Measurements from ENCODE around the gene G3BP1.

The G3BP1 gene

DNA sequence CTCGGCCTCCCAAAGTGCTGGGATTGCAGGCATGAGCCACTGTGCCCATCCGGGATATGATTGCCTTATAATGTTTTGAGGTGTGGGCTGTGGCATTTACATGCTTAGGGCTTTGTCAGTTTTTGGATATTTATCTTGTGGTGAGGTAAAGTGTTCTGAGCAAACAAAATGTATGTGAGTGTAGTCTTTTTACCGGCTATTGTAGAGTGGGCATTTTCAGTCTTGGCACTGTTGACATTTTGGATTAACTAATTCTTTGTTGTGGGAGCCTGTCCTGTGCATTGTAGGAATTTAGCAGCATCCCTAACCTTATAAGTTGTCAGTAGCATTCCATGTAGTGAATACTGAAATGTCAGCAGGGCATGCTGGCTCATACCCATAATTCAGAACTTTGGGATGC, 21.6 kb downstream of the G3BP1 start:
- in situ Hi-C loops (cut with MboI; ENCODE audit: low sequenced_read_pairs), result no loop called here

DNA sequence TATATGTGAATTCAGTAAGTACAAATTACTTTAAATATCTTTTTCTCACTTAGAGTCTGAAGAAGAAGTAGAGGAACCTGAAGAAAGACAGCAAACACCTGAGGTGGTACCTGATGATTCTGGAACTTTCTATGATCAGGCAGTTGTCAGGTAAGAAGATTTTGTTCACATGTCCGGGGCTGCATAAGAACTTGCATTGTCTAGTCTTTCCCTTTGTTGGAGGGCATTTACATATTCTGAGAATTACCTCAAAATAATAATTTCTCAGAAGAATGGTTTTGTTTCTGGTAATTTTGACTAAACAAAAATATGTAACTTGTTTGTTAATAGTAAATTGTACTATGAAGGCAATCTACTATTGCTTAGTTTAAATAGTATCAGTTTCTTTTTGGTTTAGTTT, 23.7 kb downstream of the G3BP1 start:
- in situ Hi-C loops (cut with MboI; ENCODE audit: low sequenced_read_pairs), result no loop called here

DNA sequence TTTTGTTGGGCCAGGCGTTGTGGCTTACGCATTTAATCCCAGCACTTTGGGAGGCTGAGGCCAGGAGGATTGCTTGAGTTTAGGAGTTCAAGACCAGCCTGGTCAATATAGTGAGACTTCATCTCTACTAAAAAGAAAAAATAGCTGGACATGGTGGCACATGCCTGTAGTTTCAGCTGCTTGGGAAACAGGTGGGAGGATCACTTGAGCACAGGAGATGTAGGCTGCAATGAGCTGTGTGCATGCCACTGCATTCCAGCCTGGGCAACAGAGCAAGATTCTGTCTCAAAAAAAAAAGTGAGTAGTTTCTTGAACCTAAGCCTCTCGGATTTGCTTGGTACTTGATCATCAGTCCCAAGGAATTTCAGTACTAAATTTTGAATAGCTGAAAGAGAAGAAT, 26.9 kb downstream of the G3BP1 start:
- in situ Hi-C loops (cut with MboI; ENCODE audit: low sequenced_read_pairs), result no loop called here

DNA sequence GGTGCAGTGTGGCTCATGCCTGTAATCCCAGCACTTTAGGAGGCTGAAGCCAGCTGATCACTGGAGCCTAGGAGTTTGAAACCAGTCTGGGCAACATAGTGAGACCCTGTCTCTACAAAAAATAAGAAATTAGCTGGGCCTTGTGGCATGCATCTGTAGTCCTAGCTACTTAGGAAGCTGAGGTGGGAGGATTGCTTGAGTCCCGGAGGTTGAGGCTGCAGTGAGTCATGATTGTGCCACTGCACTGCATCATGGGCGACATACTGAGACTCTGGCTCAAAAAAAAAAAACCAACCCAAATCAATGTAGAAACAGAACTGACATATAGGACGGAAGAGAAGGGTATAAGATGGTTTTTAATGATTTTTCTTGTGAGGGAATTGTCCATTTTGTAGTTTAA, 27.7 kb downstream of the G3BP1 start:
- in situ Hi-C loops (cut with MboI; ENCODE audit: low sequenced_read_pairs), result no loop called here

DNA sequence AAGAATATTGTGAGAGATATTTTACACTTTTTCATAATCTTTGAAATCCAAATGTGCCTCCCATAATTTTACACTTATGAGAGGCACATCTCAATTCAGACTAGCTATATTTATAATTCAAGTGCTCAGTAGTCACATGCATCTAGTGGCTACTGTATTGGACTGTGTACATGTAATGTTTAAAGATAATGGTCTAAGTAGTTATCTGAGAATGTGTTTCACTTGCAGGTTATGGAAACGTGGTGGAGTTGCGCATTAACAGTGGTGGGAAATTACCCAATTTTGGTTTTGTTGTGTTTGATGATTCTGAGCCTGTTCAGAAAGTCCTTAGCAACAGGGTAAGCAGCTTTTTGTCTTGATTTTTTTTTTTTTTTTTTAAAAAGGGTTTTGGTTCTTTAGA, 28.8 kb downstream of the G3BP1 start:
- in situ Hi-C loops (cut with MboI; ENCODE audit: low sequenced_read_pairs), result no loop called here

DNA sequence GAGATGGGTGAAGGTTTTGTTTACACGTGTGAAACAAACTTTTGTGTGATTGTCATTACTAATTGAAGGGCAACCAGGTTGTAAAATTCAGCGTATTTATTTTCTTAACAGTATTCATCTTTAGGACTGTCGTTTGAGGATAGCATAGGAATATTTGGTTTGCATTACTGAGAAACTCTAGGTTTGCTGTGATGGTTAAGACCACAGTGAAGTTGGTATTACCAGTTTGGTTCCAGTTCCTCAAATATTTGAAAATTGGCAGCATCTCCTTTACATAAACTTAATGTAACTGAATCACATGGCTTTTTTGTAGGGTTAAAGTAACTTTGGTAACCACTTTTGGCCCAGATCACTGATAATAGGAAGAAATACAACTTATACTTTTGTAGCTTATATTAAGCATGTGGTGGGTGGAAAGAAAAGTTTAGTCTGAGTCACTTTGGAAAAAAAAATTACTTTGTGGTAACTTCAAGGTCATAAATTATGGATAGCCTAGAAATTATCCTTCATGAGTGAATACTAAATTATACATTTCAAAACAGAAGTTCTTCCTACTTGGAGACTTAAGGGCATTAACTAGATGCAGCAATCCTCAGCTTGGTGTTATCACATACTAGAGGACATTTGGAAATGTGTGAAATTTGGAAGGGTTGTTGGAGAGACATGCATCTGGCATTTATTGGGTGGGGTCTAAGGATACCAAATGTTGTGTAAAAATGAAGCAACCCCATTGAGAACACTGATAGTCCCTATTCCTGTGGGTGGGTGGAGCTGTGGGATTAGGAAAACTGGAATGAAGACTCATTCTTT, 33.9 kb downstream of the G3BP1 start:
- in situ Hi-C loops (cut with MboI; ENCODE audit: low sequenced_read_pairs), result no loop called here

DNA sequence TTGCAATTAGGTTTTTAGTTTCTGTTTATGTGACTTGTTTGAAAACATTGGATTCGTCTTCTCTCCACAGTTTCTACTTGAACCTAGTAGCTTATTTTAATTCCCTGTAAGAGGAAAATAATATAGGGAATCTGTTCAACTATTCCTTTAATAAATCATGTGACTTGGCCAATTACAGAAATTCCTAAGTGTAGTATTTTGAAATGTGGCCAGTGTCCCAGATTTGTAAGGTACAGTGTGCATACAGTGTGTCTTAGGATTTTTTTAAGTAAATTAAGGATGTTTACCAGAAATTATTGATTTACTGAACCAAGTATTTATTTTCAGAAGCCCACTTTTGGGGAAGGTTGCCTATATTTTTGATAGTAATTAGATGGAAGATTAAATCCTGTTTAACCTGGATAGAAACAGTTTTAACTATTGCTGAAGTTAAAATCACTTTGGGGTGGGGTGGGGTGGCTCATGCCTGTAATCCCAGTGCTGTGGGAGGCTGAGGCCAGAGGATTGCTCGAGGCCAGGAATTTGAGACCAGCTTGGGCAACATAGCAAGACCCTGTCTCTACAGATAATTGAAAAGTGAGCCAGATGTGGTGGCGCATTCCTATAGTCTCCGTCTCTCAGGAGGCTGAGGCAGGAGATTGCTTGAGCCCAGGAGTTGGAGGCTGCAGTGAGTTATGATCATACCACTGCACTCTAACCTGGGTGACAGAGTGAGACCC, 36.9 kb downstream of the G3BP1 start:
- in situ Hi-C loops (cut with MboI; ENCODE audit: low sequenced_read_pairs), result no loop called here

DNA sequence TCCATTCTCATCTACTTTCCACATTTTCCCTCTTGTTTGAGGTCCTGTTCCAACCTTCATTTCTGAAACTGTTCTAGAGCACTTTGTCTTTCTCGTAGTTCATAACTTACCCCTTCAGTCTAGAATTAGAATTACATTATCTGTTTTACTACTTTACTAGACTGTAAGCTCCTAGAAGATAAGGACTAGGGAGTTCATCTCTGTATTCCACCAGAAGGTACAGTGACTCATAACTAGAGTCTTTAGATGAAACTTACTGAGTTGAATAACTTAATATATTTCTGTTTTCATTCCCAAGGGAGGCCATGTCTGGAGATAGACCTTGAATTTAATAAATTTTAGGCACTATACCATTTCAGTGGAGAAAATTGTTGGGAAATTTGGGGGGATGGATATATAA, 38.7 kb downstream of the G3BP1 start:
- in situ Hi-C loops (cut with MboI; ENCODE audit: low sequenced_read_pairs), result no loop called here

DNA sequence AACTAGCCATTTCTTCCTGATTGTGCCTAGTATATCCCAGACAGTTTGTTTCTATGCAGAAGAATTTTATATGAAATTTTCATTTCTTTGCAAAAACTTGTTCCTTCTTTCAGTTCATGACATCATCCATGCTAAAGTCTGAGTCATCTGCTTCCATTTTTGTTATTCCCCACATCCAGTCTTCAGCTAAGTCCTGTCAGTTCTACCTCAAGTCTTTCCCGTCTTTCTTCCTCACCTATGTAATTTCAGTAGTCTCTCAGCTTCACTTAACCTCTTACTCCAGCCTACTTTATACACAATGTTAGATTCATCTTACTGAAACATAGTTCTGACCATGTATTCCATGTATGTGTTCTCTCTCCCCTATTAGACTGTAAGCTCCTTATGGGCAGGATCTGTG, 39.1 kb downstream of the G3BP1 start:
- in situ Hi-C loops (cut with MboI; ENCODE audit: low sequenced_read_pairs), result no loop called here

DNA sequence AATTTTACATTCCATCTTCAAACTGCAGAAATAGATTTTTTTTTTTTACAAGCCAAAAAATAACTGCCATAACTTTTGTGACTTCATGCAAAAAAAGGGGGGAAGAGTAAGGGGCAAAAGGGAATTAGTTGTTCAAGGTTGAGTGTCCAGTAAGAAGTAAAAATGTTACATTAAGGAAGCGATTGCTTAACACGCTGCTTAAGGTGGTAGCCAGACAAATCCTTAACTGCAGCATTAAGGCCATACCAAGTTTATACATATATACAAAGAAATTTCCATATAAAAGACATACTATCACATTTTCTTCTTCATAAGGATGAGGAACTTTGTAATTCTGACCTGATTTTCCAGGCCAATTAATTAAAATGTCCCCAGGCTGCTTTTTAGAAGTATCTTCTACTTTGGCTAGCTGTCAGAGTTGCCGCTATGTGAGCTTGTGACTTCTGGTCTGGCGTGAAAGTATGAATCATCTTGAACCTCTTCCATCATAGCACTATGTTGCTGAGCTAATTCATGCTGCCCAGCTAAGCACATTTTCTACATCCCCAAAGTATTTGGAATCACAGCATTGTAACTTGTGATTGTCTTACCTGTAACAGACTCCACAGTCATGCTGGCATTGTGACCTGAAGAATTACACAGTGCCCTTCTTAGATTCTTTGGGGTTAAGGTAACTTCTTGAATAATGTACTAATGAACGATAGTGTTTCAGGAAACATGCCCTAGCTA, 40.0 kb downstream of the G3BP1 start:
- in situ Hi-C loops (cut with MboI; ENCODE audit: low sequenced_read_pairs), result no loop called here

DNA sequence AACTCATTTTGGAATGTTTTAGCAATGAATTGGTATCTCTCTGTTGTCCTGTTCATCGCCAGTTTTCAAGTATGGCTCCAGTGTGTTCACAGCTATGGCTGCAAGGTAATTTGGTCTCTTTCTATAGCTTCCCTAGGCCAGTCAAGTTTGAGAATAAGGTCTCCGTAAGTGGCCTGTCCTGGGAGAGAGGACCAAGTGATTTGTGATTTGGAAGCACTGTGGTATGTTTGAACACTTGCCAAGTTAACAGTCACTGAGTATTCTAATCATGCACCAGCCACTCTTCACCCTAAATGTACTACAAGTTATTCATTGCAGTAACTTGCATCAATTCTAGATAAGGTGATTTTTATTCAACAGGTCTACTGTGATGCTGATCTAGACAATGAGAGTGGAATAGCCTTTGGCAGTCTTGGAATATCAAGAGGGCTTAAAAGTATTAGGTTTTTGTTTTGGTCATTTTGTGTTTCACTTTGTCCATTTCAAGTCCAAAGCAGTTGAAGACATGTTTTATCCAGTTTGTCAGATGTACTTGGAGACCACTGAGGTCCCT, 41.1 kb downstream of the G3BP1 start:
- in situ Hi-C loops (cut with MboI; ENCODE audit: low sequenced_read_pairs), result no loop called here

DNA sequence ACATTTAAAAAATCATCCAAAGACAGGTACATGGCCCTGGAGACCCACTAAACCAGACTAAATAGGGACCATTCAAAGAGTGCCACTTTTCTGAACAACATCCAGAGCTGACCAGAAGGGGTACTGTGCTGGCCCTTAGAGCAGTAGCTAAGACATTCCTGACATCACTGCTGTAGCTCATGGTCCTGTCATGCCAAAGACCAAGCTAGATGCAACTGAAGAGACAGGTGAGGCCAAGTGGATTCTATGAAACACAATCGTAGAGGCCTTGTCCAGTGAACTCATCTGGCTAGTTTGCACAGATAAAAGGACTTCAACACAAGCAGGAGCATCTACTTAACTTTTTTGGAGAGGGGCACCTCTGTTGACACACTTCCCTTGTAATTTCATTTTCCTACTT, 43.3 kb downstream of the G3BP1 start:
- in situ Hi-C loops (cut with MboI; ENCODE audit: low sequenced_read_pairs), result no loop called here

DNA sequence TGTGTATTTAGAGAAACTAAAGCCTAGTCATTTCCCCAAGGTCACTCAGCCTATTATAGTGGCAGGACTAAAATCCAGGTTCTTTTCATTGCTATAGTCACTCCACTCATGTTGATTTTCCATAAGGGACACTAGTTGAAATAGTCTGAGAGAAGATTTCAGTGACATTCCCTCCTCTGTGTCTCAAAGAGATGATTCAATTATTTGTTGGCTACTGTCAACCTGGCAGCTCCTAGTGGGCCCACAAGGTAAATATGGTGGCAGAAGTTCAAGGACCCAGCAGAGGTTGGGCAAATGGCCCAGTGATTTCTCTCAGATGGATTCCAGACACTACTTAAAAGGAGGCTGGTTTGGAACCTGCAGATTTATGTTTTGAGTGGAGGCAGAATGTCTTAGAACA, 48.1 kb downstream of the G3BP1 start:
- in situ Hi-C loops (cut with MboI; ENCODE audit: low sequenced_read_pairs), result no loop called here

DNA sequence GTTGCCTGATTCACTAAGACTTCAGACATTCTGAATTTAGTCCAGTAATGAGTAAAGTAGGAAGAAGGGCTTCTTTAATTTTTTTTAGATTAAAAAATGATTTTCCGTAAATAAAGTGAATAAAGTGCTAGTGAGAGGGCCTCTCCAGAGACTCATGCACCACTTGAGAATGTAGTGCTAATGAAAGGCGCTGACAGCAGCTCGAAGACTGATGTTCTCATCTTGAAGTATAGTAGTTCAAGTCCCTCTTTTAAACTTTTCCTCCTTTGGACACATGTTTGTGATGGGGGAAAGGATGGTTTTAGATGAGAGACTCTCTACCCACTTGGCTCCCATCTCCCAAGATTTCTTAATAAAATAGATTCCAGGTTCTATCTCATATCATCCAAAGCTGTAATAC, 48.5 kb downstream of the G3BP1 start:
- in situ Hi-C loops (cut with MboI; ENCODE audit: low sequenced_read_pairs), result no loop called here

DNA sequence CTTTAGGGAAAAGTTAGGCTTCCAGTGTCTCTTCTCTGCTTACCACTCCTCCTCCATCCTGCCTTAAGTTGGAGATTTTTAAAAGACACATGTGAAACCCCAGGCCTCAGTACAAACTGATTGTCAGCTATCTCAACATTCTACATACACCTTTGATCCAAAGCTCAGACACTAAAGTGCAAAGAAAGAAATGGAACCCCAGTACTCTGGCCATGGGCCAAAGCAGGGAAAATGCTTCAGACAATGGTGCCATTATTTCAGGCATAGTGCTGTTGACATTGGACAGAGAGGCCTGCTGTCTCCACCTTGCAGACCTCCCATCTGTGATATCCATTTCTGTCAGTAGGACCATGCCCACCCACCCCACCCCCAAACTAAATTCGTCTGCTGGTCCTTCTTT, 49.1 kb downstream of the G3BP1 start:
- in situ Hi-C loops (cut with MboI; ENCODE audit: low sequenced_read_pairs), result no loop called here

DNA sequence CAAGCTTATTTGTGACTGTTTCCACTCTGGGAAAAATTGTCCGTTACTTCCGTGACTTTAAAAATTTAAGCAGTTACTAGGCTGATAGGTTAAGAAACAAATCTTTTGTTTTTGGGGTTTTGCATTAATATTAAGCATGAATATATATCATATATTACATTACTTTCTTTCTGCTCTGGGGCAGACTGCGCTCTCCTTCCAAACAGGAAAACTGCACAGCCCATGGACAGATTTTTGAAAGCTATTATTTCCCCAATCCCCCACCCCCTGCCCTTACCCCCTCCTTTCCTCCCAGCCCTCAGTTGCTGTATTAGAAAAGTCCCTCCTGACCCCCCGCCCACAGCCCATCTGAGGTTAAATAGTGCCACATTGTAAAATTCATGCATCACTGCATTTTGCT, 50.4 kb downstream of the G3BP1 start:
- in situ Hi-C loops (cut with MboI; ENCODE audit: low sequenced_read_pairs), result no loop called here

DNA sequence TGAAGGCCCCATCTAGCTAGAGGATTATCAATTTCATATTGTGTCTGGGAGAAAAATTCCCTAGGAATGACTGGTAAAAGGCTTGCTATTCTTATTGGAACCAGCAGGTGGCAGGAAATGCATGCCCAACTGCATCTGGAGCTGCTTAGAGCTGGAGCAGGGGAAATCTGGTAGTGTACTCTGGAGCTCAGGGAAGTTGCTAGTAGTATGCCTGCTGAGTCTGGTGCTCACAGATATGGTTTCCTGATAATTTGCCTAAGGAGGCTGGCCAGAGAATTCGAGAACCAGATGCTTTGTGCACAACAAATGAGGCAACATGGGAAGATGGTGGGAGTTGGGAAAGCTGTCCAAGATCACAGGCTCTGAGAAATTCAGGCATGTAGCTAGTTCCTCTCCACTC, 53.7 kb downstream of the G3BP1 start:
- in situ Hi-C loops (cut with MboI; ENCODE audit: low sequenced_read_pairs), result loop anchor here (25.0 kb wide), 1 partner anchor 312 kb away; no protein-coding TSS in a partner anchor

DNA sequence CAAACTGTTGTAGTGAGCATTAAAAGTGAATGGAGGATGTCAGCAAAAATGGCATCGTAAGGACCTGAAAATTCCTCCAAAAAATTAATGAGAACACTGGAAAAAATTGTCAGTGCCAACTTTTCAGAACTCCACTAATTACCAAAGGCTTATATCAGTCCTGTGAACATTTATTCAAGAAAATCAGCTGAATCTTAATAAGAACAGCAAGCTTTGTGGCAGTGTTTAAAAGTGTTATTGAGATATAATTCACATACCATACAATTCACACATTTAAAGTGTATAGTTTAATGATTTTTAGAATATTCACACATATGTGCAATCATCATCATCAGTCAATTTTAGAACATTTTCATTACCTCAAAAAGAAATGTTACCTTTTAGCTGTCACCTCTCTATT, 57.6 kb downstream of the G3BP1 start:
- in situ Hi-C loops (cut with MboI; ENCODE audit: low sequenced_read_pairs), result loop anchor here (25.0 kb wide), 1 partner anchor 308 kb away; no protein-coding TSS in a partner anchor

DNA sequence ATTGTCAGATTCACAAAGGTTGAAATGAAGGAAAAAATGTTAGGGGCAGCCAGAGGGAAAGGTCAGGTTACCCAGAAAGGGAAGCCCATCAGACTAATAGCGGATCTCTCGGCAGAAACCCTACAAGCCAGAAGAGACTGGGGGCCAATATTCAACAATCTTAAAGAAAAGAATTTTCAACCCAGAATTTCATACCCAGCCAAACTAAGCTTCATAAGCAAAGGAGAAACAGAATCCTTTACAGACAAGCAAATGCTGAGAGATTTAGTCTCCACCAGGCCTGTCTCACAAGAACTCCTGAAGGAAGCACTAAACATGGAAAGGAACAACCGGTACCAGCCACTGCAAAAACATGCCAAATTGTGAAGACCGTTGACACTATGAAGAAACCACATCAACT, 61.1 kb downstream of the G3BP1 start:
- in situ Hi-C loops (cut with MboI; ENCODE audit: low sequenced_read_pairs), result loop anchor here (25.0 kb wide), 1 partner anchor 304 kb away; no protein-coding TSS in a partner anchor

DNA sequence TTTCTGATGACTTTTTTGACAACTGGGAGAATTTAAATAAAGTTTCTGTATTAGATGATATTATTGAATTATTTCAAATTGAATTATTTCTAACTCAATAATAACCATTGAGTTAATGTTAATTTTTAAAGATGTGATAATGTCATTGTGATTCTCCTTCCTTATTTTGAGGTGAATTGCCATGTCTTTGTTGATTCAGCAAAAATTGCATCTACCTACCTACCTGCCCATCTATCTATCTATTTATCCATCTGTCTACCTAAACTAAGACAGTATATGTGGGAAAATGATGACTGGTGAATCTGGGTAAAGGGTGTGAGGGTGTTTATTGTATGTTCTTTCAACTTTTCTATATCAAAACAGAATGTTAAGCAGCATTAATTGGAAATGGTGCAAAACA, 75.0 kb downstream of the G3BP1 start:
- in situ Hi-C loops (cut with MboI; ENCODE audit: low sequenced_read_pairs), result loop anchor here (25.0 kb wide), 1 partner anchor 291 kb away; no protein-coding TSS in a partner anchor

DNA sequence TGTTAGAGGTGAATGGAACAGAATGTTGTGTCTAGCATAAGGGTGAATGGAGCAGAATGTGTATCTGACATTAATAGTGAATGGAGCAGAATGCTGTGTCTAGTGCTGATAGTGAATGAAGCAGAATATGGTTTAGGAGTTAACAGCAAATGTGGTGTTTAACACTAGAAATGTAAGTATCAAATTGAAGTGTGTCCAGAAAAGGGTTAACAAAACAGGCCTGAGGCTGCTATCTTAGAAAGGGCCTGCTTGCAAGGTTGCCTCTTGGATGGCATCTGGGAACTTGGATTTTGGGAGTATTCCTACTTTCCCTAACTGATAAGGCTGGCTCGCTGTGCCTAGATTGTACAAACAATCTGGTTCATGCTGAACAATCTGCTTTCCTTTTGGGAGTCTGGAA, 76.1 kb downstream of the G3BP1 start:
- in situ Hi-C loops (cut with MboI; ENCODE audit: low sequenced_read_pairs), result loop anchor here (25.0 kb wide), 1 partner anchor 289 kb away; no protein-coding TSS in a partner anchor

All from HL-60/S4 (cell line).